H1 (cell line): Measurements from ENCODE around the gene PUSL1. TPM values are rescaled to one million over a fixed set of nuclear protein-coding genes. Genes with fewer than 3 reads are reported as not detected.

Experiments
- CTCF ChIA-PET: fragments of 300-600 bp; sonication (Branson Sonifier 250); formaldehyde crosslinking; loops from one replicate; lab custom pipeline; 2021; ENCODE audit not compliant: partially characterized antibody; lab: Charles Lee
- POLR2A ChIA-PET: fragments of 300-600 bp; sonication (Branson Sonifier 250); formaldehyde crosslinking; loops from one replicate; lab custom pipeline; 2021; ENCODE audit warnings: inconsistent platforms; ENCODE audit not compliant: partially characterized antibody; lab: Charles Lee
- DNase-seq, 2 experiments: peaks; one replicate each; pipeline versions ENCODE4 v3.0.0 to v3.0.0-alpha.2; 2010 to 2022; ENCODE audit warnings: low spot score in 2 of 2, low read depth in 1 of 2, mixed read lengths in 1 of 2
- FAIRE-seq: peaks from 2 replicates; lab custom pipeline; 2011; peaks lifted over from hg19 to GRCh38; lab: Jason Lieb, UNC
- H2AFZ ChIP-seq: 2 replicates; pipeline ENCODE4 v1.8.1; 2012; ENCODE audit warnings: low read length, inconsistent platforms
- H2AK5ac ChIP-seq: 2 replicates; pipeline ENCODE4 v1.6.1; 2013; ENCODE audit warnings: low read depth, low read length
- H2BK120ac ChIP-seq: replicated peaks from 2 replicates; pipeline ENCODE3; 2013; ENCODE audit warnings: low read depth, low read length, inconsistent platforms
- H2BK12ac ChIP-seq: 2 replicates; pipeline ENCODE4 v1.6.1; 2013; ENCODE audit warnings: low read depth, low read length
- H2BK15ac ChIP-seq: 2 replicates; pipeline ENCODE4 v1.6.1; 2013; ENCODE audit warnings: low read length
- H2BK20ac ChIP-seq: 2 replicates; pipeline ENCODE4 v1.6.1; 2013; ENCODE audit warnings: low read length
- H2BK5ac ChIP-seq: 2 replicates; pipeline ENCODE4 v1.6.1; 2013; ENCODE audit warnings: low read depth, low read length
- H3K14ac ChIP-seq: 2 replicates; pipeline ENCODE4 v1.6.1; 2013; ENCODE audit warnings: inconsistent platforms; ENCODE audit not compliant: insufficient read length
- H3K18ac ChIP-seq: 2 replicates; pipeline ENCODE4 v1.6.1; 2013; ENCODE audit warnings: low read length; ENCODE audit errors: extremely low read depth
- H3K23ac ChIP-seq: 2 replicates; pipeline ENCODE4 v1.6.1; 2013; ENCODE audit warnings: inconsistent platforms; ENCODE audit not compliant: insufficient read length
- H3K23me2 ChIP-seq: 2 replicates; pipeline ENCODE4 v1.6.1; 2013; ENCODE audit warnings: low read depth, low read length
- H3K27ac ChIP-seq: 2 replicates; pipeline ENCODE4 v1.6.1; 2011; ENCODE audit warnings: low read depth, low read length, inconsistent platforms
- H3K27me3 ChIP-seq, 4 experiments: replicated peaks in 1 of 4; 1 replicate in 1 of 4; 2 replicates in 3 of 4; pipeline versions ENCODE4 v1.6.1 to v1.8.1; 2011 to 2013; ENCODE audit warnings: low read length in 3 of 4, mild to moderate bottlenecking in 3 of 4, inconsistent platforms in 2 of 4, mixed read lengths in 2 of 4, moderate library complexity in 1 of 4; ENCODE audit not compliant: control insufficient read depth in 3 of 4, insufficient read depth in 3 of 4; ENCODE audit errors: extremely low read depth in 1 of 4
- H3K36me3 ChIP-seq, 4 experiments: 2 replicates each; pipeline versions ENCODE4 v1.6.1 to v1.8.1; 2011 to 2013; ENCODE audit warnings: mild to moderate bottlenecking in 4 of 4, low read length in 3 of 4, moderate library complexity in 2 of 4, control low read depth in 1 of 4, inconsistent platforms in 1 of 4; ENCODE audit not compliant: insufficient read depth in 4 of 4, control insufficient read depth in 2 of 4
- H3K4ac ChIP-seq: replicated peaks from 2 replicates; pipeline ENCODE3; 2013; ENCODE audit warnings: low read length, low read depth, mixed read lengths, inconsistent platforms; ENCODE audit not compliant: insufficient read length
- H3K4me1 ChIP-seq, 4 experiments: replicated peaks in 1 of 4; 1 replicate in 1 of 4; 2 replicates in 3 of 4; pipeline versions ENCODE4 v1.6.1 to v1.8.1; 2011 to 2013; ENCODE audit warnings: low read length in 3 of 4, inconsistent platforms in 2 of 4, mixed read lengths in 1 of 4; ENCODE audit not compliant: insufficient read depth in 4 of 4, control insufficient read depth in 3 of 4
- H3K4me2 ChIP-seq, 2 experiments: 2 replicates each; pipeline versions ENCODE4 v1.6.1 to v1.8.1; 2011 to 2013; ENCODE audit warnings: low read depth in 2 of 2, low read length in 2 of 2, control low read depth in 1 of 2, inconsistent platforms in 1 of 2, mild to moderate bottlenecking in 1 of 2; ENCODE audit not compliant: insufficient read depth in 1 of 2
- H3K4me3 ChIP-seq, 4 experiments: fragments of 200-600, 300-600 bp in 1 of 4; sonication (generic), shearing (Covaris generic), sonication (Bioruptor Twin) in 1 of 4; 2 replicates each; pipeline versions ENCODE4 v1.5.1 to v1.8.1; 2011 to 2016; ENCODE audit warnings: low read length in 4 of 4, low read depth in 3 of 4, control low read depth in 2 of 4, inconsistent platforms in 2 of 4, mild to moderate bottlenecking in 2 of 4, mixed read lengths in 1 of 4, moderate library complexity in 1 of 4; ENCODE audit not compliant: insufficient read depth in 2 of 4; ENCODE audit errors: extremely low read depth in 1 of 4
- H3K56ac ChIP-seq: replicated peaks from 2 replicates; pipeline ENCODE3; 2013; ENCODE audit warnings: low read depth, mild to moderate bottlenecking, mixed read lengths, low read length, inconsistent platforms; ENCODE audit not compliant: insufficient read length
- H3K79me1 ChIP-seq: 2 replicates; pipeline ENCODE4 v1.6.1; 2013; ENCODE audit warnings: low read depth, low read length, control low read depth
- H3K79me2 ChIP-seq, 2 experiments: 2 replicates each; pipeline versions ENCODE4 v1.6.1 to v1.8.1; 2012 to 2013; ENCODE audit warnings: low read length in 2 of 2, mild to moderate bottlenecking in 2 of 2, inconsistent platforms in 1 of 2; ENCODE audit not compliant: insufficient read depth in 2 of 2, control insufficient read depth in 1 of 2
- H3K9ac ChIP-seq, 4 experiments: replicated peaks in 1 of 4; 1 replicate in 1 of 4; 2 replicates in 3 of 4; pipeline versions ENCODE4 v1.6.1 to v1.8.1; 2011 to 2013; ENCODE audit warnings: low read depth in 3 of 4, low read length in 3 of 4, control low read depth in 2 of 4, mild to moderate bottlenecking in 2 of 4, moderate library complexity in 2 of 4, inconsistent platforms in 1 of 4; ENCODE audit errors: extremely low read depth in 1 of 4
- H3K9me3 ChIP-seq, 2 experiments: 2 replicates each; pipeline versions ENCODE4 v1.6.1 to v1.8.1; 2012 to 2013; ENCODE audit warnings: mild to moderate bottlenecking in 2 of 2, moderate library complexity in 2 of 2, control low read depth in 1 of 2, inconsistent platforms in 1 of 2, low read depth in 1 of 2, low read length in 1 of 2, mixed read lengths in 1 of 2; ENCODE audit not compliant: insufficient read depth in 2 of 2
- H4K20me1 ChIP-seq, 2 experiments: replicated peaks in 1 of 2; 2 replicates each; pipeline versions ENCODE3 to v1.8.1; 2011 to 2013; ENCODE audit warnings: inconsistent platforms in 2 of 2, low read length in 2 of 2, mild to moderate bottlenecking in 1 of 2; ENCODE audit not compliant: insufficient read depth in 2 of 2, control insufficient read depth in 1 of 2
- H4K5ac ChIP-seq: 2 replicates; pipeline ENCODE4 v1.6.1; 2013; ENCODE audit warnings: low read length, low read depth, mixed read lengths, inconsistent platforms; ENCODE audit not compliant: insufficient read length
- H4K8ac ChIP-seq: 2 replicates; pipeline ENCODE4 v1.8.0; 2013; ENCODE audit warnings: mild to moderate bottlenecking, moderate library complexity, low read length, inconsistent platforms; ENCODE audit not compliant: insufficient read depth; ENCODE audit errors: extremely low read depth
- H4K91ac ChIP-seq: replicated peaks from 2 replicates; pipeline ENCODE3; 2013; ENCODE audit warnings: low read length, mixed read lengths, inconsistent platforms; ENCODE audit not compliant: insufficient read length
- BACH1 ChIP-seq: IDR thresholded peaks from 2 replicates; pipeline ENCODE4 v1.6.1; 2012; ENCODE audit warnings: low read length, improper control_type of control experiment
- BCL11A ChIP-seq, 2 experiments: IDR thresholded peaks; one replicate each; pipeline ENCODE4 v1.6.1; 2011; ENCODE audit warnings: low read depth in 2 of 2, low read length in 2 of 2, mild to moderate bottlenecking in 2 of 2
- EGR1 ChIP-seq: IDR thresholded peaks from 2 replicates; pipeline ENCODE4 v1.6.1; 2011; ENCODE audit warnings: low read depth, low read length, borderline replicate concordance
- FOSL1 ChIP-seq: IDR thresholded peaks from 2 replicates; pipeline ENCODE4 v1.6.1; 2011; ENCODE audit warnings: mild to moderate bottlenecking, low read depth, low read length, moderate library complexity; ENCODE audit not compliant: insufficient read depth
- HDAC6 ChIP-seq: IDR thresholded peaks from one replicate; pipeline ENCODE4 v1.7.1; 2012; ENCODE audit warnings: low read depth, mild to moderate bottlenecking, inconsistent platforms, low read length, moderate library complexity
- RFX5 ChIP-seq: IDR thresholded peaks from 2 replicates; pipeline ENCODE4 v1.6.1; 2011; ENCODE audit warnings: low read depth, low read length, improper control_type of control experiment, borderline replicate concordance
- SP4 ChIP-seq: IDR thresholded peaks from 2 replicates; pipeline ENCODE4 v1.6.1; 2012; ENCODE audit warnings: low read length, inconsistent platforms
- TAF1 ChIP-seq: IDR thresholded peaks from 2 replicates; pipeline ENCODE4 v1.6.1; 2011; ENCODE audit warnings: mild to moderate bottlenecking, low read depth, low read length
- TAF7 ChIP-seq: optimal IDR thresholded peaks from 2 replicates; pipeline ENCODE3; 2011; ENCODE audit warnings: low read depth, mild to moderate bottlenecking, inconsistent platforms, low read length, moderate library complexity, borderline replicate concordance
- WGBS, 2 experiments: shearing (Covaris generic) in 1 of 2; methylation state at CpG; one replicate each; pipeline versions ENCODE4 v1.1.6 to v1.1.7; 2013 to 2015; ENCODE audit warnings: low lambda C conversion rate in 2 of 2, mixed read lengths in 2 of 2, inconsistent platforms in 1 of 2, low coverage in 1 of 2, missing lambda C conversion rate in 1 of 2; ENCODE audit not compliant: insufficient replicate concordance in 2 of 2, insufficient coverage in 1 of 2, insufficient read length in 1 of 2; ENCODE audit errors: extremely low coverage in 1 of 2, missing lambda C conversion rate in 1 of 2; 5-methylcytosine and 5-hydroxymethylcytosine counted together
- polyA plus RNA-seq, 7 experiments: library from polyadenylated mRNA; depleted of rRNA in 3 of 7; stranded (reverse) in 5 of 7; unstranded in 2 of 7; fragments of >200 nt in 5 of 7; fragments of 200-250 nt in 2 of 7; gene quantifications; 1 replicate in 5 of 7; 2 replicates in 1 of 7; 4 replicates in 1 of 7; pipeline versions ENCODE4 v1.2.1 to v1.2.3, GENCODE V29; 2011 to 2013; ENCODE audit warnings: missing spikeins in 2 of 7, mixed read lengths in 2 of 7
- total RNA-seq: library from RNA; stranded (reverse); fragmentation: NEBNext Ultra II Directional; extraction: Animal tissue kit (Norgen Biotek cat#: 25700); gene quantifications from 2 replicates; pipeline ENCODE4 v1.2.1, GENCODE V29; 2021
- TF ChIP-seq, protein P1 (sequence below): IDR thresholded peaks from 2 replicates; pipeline ENCODE4 v1.6.1; 2011; ENCODE audit warnings: low read length, improper control_type of control experiment

PUSL1 gene
- total and polyA plus RNA-seq, 2 of the 8 experiments (the other 6 are each of a cell fraction or from before 2014, with no cell fraction given), result 38.8 to 87.4 TPM

GRCh38 chr1:1309251-1310108 is 1.1 kb downstream of the PUSL1 start:
- Histone ChIP-seq H3K9ac (peak overlapping the region in 3 of 4 experiments; percentile 51 to 71 (median 70); a peak in 5 of 7 replicates), H3K4me2 (peak overlapping the region; percentile 66 to 78), H3K56ac (no peak overlapping the region), H3K18ac (no peak overlapping the region), H3K4me3 (peak overlapping the region; percentile 77 to 98 (median 87)), H2BK12ac (0 out of 2 replicates have a peak overlapping the region, but pooled peaks have one; percentile 75), H3K14ac (no peak overlapping the region), H3K23ac (no peak overlapping the region), H3K23me2 (peaks cover 21% of the 10 kb centered on the region; the same call in 1 of the 2 replicates), H2BK15ac (no peak overlapping the region), H2BK5ac (no peak overlapping the region), H2AFZ (no peak overlapping the region), H4K20me1 (peaks cover 5 to 26% of the 10 kb centered on the region in 2 experiments), H4K91ac (no peak overlapping the region), H2BK20ac (no peak overlapping the region), H4K8ac (peak overlapping the region; percentile 14), H3K36me3 (peaks cover 14 to 38% (median 31%) of the 10 kb centered on the region in 4 experiments), H3K79me2 (peaks cover 0 to 6% of the 10 kb centered on the region in 2 experiments; a peak in 1 of 4 replicates), H3K79me1 (peaks cover 4% of the 10 kb centered on the region), H3K9me3 (no peaks in the 10 kb centered on the region), H3K27ac (no peak overlapping the region; the same call in 1 of the 2 replicates), H3K4ac (peak overlapping the region; percentile 69), H4K5ac (peak overlapping the region; percentile 52), H2BK120ac (no peak overlapping the region), H2AK5ac (no peak overlapping the region), H3K27me3 (peaks cover 0 to 4% (median 1%) of the 10 kb centered on the region in 4 experiments; a peak in 1 of 7 replicates), H3K4me1 (peaks cover 0 to 38% (median 28%) of the 10 kb centered on the region in 4 experiments; a peak in 6 of 7 replicates)
- ChIA-PET POLR2A (interaction anchor here (0.8 to 10.1 kb wide), 18 partner anchors 9 to 254 kb away, joined by 3 to 134 read pairs (median 4); partner anchors contain the start of genes CCNL2 and TAS1R3), CTCF (interaction anchor here (0.8 to 1.5 kb wide), 7 partner anchors 9 to 96 kb away, joined by 3 to 8 read pairs (median 3); no protein-coding TSS in a partner anchor)
- 38% methylated on average over 41 of the region's 57 CpGs; no CpG with 5 or more reads in 1 of the 2 experiments for WGBS, 2 experiments
- DNase-seq, result no peak
- FAIRE-seq, result no peak
- no peak for TF ChIP-seq EGR1
- no peak for TF ChIP-seq RFX5
- TF ChIP-seq, protein P1, sequence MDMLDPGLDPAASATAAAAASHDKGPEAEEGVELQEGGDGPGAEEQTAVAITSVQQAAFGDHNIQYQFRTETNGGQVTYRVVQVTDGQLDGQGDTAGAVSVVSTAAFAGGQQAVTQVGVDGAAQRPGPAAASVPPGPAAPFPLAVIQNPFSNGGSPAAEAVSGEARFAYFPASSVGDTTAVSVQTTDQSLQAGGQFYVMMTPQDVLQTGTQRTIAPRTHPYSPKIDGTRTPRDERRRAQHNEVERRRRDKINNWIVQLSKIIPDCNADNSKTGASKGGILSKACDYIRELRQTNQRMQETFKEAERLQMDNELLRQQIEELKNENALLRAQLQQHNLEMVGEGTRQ, result peak; percentile 74
- no peak for TF ChIP-seq TAF1
- no peak for TF ChIP-seq FOSL1
- TF ChIP-seq BCL11A (IDR thresholded peaks at IDR 0.05; ENCODE audit: low read depth in 2 of 2, low read length in 2 of 2), result no peak
- TF ChIP-seq SP4, result no peak
- TF ChIP-seq HDAC6, result no peak
- no peak for TF ChIP-seq BACH1
- TF ChIP-seq TAF7, result peak; percentile 24
